Endometrial microvascular endothelial cells (primary cell): ENCODE data around the gene PGC. TPM values are rescaled to one million over a fixed set of nuclear protein-coding genes. Genes with fewer than 3 reads are reported as not detected.

ENCODE experiments used
- in situ Hi-C: cut with HindIII; loops from 2 replicates; pipeline ENCODE4 v1.10.0; 2017; ENCODE audit warnings: low sequenced_read_pairs, low pct_unique_long_range_greater_than_20kb; ENCODE audit errors: inconsistent ontology term
- total RNA-seq: library from RNA; depleted of rRNA; stranded (reverse); fragments of >200 nt; gene quantifications from one replicate; pipeline ENCODE4 v1.2.3, GENCODE V29; 2015; ENCODE audit errors: inconsistent ontology term

PGC gene
- total RNA-seq, 1 donor from 2014 or later: not detected

GRCh38 chr6:41734666-41735426, 12.4 kb downstream of the PGC start:
- in situ Hi-C loops: no loop called here

DNA sequence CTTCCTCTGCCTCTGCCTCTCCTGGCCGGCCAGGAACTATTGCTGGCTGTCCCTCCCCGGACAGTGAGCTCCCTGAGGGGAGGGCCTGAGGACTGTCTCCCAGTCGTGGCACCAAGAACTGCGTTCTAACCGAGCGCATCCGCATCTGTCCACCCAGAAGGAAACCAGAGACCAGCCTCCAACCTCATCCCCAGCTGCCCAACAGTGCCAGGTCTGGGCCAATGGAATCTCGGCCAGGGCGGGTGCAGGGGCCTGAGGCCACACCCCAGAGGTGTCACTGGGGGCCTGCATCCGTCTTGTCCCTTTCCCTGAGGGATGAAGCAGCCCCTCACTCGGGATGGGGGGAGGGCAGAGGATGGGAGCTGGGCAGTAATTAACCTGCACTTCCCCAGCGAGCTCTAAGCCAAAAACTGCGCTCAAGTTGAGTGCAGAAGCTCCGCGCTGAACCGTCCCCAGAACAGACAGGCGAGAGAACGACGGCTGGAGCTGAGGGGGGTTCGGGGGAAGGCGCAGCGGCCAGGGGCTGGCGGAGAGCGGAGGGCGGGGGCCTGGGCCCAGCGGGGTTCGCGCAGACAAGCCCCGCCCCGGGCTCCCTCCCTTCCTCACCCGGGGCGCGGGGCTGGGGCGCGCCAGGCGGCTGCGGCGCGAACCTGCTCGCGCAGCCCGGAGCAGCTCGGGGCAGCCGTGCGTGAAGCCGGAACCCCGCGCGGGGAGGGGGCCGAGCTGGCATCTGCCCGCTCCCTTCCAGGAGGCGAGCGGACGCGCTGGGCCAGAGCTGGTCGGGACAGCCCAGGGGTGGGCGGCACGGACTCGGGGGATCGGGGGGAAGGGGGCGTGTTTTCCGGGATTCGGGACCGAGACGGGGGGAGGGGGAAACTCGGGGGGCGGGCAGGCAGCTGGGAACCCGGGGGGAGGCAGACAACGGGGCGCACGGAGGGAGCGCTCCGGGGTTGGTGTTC, 13.2 kb downstream of the PGC start:
- in situ Hi-C loops: no loop called here

GRCh38 chr6:41733360-41733706, 13.9 kb downstream of the PGC start:
- in situ Hi-C loops: no loop called here

DNA sequence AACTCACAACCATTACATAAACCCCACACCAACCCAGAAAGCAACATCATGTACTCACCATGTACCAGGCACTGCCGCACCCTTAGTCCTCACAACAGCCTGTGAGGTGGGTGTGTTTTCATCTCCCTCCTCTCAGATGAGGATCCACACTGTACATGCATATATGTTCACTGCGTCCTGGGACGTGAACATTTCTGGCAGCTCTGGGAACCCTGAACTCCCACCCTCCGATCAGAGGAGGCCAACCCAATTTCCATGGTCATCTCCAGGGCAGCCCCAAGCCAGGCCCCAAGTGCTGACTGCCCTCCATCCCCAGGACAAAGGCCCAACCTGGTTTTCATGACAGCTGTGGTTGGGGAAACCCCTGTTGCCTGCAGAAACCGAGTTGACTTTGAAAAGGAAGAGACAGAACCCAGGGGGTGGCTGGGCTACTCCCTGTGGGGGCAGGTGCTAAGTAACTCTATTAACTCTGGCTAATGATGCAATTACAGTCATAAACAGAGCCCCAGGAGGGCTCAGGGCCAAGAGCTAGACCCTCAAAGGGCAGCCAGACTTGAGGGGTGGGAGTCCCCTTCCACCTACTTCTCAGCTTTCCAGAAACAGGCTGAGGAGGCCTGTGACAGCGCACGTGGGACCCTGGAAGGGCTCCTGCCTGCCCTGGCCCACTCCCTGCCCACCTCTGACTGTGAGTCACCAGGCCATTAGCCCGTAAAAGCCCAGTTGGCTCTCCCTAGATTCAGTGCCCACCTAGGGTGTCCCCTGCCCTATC, 14.4 kb downstream of the PGC start:
- in situ Hi-C loops: no loop called here

DNA sequence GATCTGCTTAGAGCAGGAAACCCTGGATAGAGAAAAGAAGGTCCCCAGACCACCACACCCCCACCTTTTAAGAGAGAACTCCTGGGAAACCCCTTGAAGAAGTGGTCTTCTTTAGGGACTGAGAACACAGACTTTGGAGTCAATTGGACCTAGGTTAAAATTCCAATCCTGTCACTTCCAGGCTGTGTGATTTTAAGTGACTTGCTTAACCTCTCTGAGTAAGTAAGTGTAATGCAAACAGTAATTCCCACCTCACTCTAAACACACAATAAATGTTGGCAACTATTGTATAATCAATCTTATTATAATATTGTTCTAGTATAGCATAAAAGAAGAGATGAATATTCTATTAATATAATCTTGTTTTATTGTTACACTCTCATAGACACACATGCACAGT, 15.0 kb downstream of the PGC start:
- in situ Hi-C loops: no loop called here

DNA sequence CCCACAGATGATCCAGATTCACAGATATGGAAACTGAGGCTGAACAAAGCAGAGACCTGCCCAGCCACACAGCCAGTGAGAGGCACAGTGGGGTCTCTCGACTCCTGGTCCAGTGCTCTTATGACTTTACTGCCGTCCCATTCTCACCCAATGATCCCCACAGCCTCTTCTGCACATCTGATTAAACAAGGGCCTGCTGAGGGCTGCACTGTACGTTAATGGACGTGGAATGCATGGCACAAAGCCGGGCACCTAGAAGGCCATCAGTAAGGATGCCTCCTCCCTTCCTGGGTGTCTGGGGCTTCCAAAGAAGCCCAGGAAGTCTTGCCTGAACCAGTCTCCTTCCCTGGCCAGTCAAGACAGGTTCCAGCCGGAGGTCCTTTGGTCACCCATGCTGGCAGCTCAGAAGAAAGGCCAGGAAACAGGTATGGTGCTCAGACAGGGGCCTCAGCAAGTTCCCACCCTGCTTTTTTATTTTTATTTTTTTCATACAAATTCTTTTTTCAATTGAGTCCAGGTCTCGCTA, 15.6 kb downstream of the PGC start:
- in situ Hi-C loops: no loop called here

DNA sequence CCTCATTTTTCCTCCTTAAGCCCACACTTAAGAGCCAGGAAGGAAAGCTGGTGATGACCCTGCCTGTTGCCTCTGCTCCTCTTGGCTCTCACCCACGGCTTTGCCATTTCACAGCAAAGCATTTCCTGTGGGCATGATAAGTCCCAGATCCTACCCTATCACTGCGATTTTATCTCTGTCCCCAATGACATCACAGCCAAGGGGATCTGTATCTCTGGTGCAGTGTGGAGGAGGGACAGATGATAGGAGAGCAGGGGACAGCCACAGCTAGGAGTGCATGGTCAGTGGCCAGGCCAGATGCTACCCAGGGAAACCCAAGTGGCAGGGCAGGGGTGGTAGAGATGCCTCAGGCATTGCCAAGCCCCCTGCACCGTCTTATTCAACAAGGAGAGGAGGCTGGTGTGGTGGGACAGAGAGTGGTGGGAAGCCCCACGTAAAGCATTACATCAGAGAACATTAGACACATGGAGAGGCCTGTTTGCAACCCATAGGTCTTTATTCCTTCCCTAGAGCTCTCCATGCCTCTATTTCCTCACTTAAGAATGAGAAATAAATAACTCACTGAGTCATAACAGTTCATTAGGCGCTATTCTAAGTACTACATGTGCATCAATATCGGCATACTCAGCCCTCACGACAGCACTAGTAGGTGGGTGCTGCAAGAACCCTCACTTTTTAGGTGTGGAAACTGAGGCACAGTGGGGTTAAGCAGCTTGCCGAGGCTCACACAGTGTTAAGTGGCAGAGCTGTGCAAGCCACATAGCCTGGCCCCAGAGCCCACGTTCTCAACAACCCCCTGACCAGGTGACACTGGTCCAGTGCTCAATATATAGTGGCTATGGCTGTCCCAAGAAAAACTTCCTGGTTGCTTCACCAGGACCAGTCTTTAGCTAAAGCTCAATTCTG, 16.4 kb downstream of the PGC start:
- in situ Hi-C loops: no loop called here

- in situ Hi-C loops: no loop called here
Observed at GRCh38 chr6:41729624-41730023, 17.6 kb downstream of the PGC start.

GRCh38 chr6:41728954-41729353, 18.2 kb downstream of the PGC start:
- in situ Hi-C loops: no loop called here

DNA sequence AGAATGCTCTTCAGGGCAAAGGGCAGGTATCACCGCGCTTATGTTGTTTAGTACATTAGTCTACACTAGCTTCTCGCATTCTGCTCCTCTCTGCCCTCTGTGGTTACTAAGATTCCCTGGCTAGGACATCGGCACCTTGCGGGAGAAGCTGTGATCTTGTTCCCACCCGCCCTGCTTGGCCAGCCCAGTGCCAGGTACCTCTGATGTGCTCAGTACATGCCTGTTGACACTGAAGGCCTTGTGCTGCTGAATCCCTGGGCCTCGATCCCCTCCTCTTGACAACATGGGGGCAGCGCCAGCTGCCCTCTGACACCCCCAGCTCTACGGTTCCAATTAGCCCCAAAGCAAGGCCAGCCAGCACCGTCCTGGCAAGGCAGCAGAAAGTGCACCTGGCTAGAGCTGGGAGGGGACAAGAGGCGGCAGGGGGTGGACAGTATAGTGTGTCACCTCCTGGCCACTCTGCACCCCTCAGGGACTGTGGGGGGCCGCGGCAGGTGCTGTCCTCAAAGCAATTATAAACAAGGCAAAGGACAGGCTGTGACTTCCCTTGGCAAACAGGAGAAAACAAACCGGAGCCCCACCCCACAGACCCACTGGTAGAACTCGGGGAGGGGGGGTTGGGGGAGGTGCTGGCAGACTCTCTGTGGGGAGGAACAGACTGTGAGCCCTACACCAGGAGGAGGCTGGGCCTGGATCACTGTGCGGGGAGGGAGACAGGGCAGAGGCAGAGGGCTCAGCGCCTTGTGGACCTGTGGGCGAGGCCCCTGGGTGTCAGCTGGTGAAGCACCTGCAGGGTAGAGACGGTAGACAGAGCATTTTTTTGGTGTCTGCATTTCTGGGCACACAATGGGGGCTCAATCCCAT, 18.9 kb downstream of the PGC start:
- in situ Hi-C loops: no loop called here

GRCh38 chr6:41727705-41728072, 19.5 kb downstream of the PGC start:
- in situ Hi-C loops: no loop called here

DNA sequence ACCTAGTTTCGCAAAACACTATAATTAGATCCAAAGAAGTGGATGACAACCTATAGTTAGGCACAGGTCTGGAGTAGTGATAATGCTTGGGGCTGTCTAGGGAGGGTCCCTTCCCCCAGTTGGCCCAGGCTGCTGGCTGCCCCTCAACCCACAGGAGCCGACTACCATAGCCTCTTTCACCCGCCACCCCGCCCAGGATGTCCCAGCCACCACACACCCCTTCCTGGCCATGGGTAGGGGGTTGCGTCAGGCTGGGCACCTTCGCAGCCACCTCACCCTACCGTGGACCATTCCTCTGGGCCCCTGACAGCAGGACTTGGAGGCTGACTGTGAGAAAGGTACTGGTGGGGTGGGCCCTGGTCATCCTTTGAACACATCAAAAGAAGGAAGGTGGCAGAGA, 20.3 kb downstream of the PGC start:
- in situ Hi-C loops: no loop called here

DNA sequence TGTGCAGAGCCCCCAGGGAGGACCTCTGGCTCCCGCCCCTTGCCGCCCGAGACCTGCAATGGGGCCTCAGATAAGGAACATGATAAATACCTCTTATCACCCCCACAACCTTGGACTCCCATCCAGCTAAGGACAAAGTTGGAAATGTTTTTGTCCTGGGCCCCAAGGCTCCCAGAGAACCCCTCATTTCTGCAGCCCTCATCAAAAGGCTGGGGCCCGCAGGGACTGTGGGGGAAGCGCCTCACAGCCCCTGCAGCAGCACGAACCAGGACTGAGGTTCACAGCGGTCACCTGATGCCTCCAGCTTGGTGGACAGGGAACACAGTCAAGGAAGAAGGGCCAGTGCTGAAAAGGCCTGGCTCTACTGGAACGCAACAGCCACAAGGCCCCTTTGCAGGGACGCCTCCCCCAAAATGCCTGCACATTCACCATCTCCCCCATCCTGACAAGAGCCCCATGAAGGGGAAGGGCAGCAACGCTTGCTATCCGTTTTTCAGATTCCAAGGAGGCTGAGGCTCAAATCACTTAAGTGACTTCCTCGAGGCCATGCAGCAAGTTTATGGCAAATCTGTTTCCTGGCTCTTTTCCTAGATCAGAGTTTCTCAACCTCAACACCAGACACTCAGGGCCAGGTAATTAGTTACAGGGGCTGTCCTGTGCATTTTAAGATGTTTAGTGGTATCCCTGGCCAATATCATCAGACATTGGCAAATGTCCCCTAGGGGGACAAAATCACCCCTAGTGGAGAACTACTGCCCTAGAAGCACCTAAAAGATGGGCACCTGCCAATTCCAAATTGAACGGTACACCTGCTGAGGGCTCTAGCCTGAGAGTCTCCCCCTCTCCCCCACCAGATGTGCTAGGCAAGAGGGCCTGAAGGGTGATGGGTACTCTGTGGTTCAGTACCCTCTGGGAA, 22.4 kb downstream of the PGC start:
- in situ Hi-C loops: no loop called here

DNA sequence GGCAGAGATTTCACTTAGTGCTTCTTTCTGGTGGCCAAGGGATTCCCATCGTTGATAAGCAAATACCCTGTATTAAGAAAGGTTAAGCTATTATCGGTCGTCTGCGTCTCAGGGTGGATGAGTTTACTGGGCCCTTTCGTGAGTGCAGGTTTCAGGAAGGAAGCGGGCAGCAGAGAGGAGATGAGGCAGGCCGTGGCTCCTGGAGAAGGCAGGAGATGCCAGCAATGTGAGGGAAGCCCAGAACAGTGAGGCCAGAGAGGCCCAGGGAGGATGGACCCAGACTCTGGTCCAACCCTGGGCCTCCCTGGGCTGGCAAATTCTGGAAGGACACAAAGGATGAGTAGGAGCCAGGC, 23.0 kb downstream of the PGC start:
- in situ Hi-C loops: no loop called here

- in situ Hi-C loops: no loop called here
Observed at GRCh38 chr6:41723530-41724227, 23.5 kb downstream of the PGC start.

- in situ Hi-C loops: no loop called here
Observed at GRCh38 chr6:41722969-41723529, 24.1 kb downstream of the PGC start.
